Progenitor cell of endocrine pancreas (in vitro differentiated cells): ENCODE data around the gene HLCS. TPM values are rescaled to one million over a fixed set of nuclear protein-coding genes. Genes with fewer than 3 reads are reported as not detected.

Experiments
- DNase-seq: peaks from one replicate; pipeline ENCODE4 v3.0.0; 2021; ENCODE audit warnings: low spot score; ENCODE audit not compliant: unreplicated experiment
- H3K27ac Mint-ChIP-seq: 2 replicates; pipeline ENCODE4 v1.8.0; 2021; ENCODE audit warnings: mild to moderate bottlenecking, moderate library complexity, mixed read lengths
- H3K27me3 Mint-ChIP-seq: 2 replicates; pipeline ENCODE4 v1.8.0; 2021; ENCODE audit warnings: mixed read lengths
- H3K36me3 Mint-ChIP-seq: 2 replicates; pipeline ENCODE4 v1.8.0; 2022; ENCODE audit warnings: mixed read lengths; ENCODE audit not compliant: insufficient read depth
- H3K4me1 Mint-ChIP-seq: 2 replicates; pipeline ENCODE4 v1.8.0; 2021; ENCODE audit warnings: low read depth, mixed read lengths
- H3K4me3 Mint-ChIP-seq: 2 replicates; pipeline ENCODE4 v1.8.0; 2021; ENCODE audit warnings: low read depth, mild to moderate bottlenecking, moderate library complexity, mixed read lengths
- H3K9me3 Mint-ChIP-seq: 2 replicates; pipeline ENCODE4 v1.8.0; 2021; ENCODE audit warnings: low read depth, mixed read lengths
- CTCF ChIP-seq: fragments of 200-600 bp; sonication (generic); IDR thresholded peaks from one replicate; pipeline ENCODE4 v1.5.0; 2021; ENCODE audit warnings: antibody characterized with exemption, mild to moderate bottlenecking; ENCODE audit not compliant: unreplicated experiment
- total RNA-seq: library from RNA; stranded (reverse); gene quantifications from 2 replicates; pipeline ENCODE4 v1.2.1, GENCODE V29; 2021

The HLCS gene
- total RNA-seq, 1 donor from 2014 or later: 34.3 TPM

- no peak for DNase-seq
- no peaks in the 10 kb centered on the region for H3K9me3 Mint-ChIP-seq
- TF ChIP-seq CTCF: no peak
- H3K36me3 Mint-ChIP-seq: no peaks in the 10 kb centered on the region
- peaks cover 5% of the 10 kb centered on the region for H3K4me1 Mint-ChIP-seq
- peaks cover 63% of the 10 kb centered on the region for H3K27me3 Mint-ChIP-seq
- no peak overlapping the region for H3K27ac Mint-ChIP-seq
- H3K4me3 Mint-ChIP-seq: no peak overlapping the region
Observed at GRCh38 chr21:36727866-36728265, 238.6 kb downstream of the HLCS start.

- Mint-ChIP-seq H3K4me3 (no peak overlapping the region), H3K9me3 (no peaks in the 10 kb centered on the region), H3K27ac (no peak overlapping the region), H3K4me1 (peaks cover 5% of the 10 kb centered on the region), H3K27me3 (peaks cover 62% of the 10 kb centered on the region), H3K36me3 (no peaks in the 10 kb centered on the region)
- no peak for DNase-seq
- TF ChIP-seq CTCF: no peak
Observed at GRCh38 chr21:36725793-36726386, 240.6 kb downstream of the HLCS start.

GRCh38 chr21:36724660-36725059, 241.8 kb downstream of the HLCS start:
- Mint-ChIP-seq H3K27me3 (peaks cover 60% of the 10 kb centered on the region), H3K4me1 (no peaks in the 10 kb centered on the region), H3K36me3 (no peaks in the 10 kb centered on the region), H3K4me3 (no peak overlapping the region), H3K27ac (no peak overlapping the region), H3K9me3 (no peaks in the 10 kb centered on the region)
- TF ChIP-seq CTCF: no peak
- no peak for DNase-seq

GRCh38 chr21:36723371-36723881, 243.0 kb downstream of the HLCS start:
- TF ChIP-seq CTCF: no peak
- H3K36me3 Mint-ChIP-seq: no peaks in the 10 kb centered on the region
- H3K27ac Mint-ChIP-seq: no peak overlapping the region
- no peaks in the 10 kb centered on the region for H3K4me1 Mint-ChIP-seq
- H3K4me3 Mint-ChIP-seq: no peak overlapping the region
- no peaks in the 10 kb centered on the region for H3K9me3 Mint-ChIP-seq
- DNase-seq: no peak
- peaks cover 57% of the 10 kb centered on the region for H3K27me3 Mint-ChIP-seq

- H3K4me3 Mint-ChIP-seq: no peak overlapping the region
- H3K27ac Mint-ChIP-seq: no peak overlapping the region
- no peak for TF ChIP-seq CTCF
- DNase-seq: no peak
- no peaks in the 10 kb centered on the region for H3K4me1 Mint-ChIP-seq
- H3K36me3 Mint-ChIP-seq: no peaks in the 10 kb centered on the region
- H3K9me3 Mint-ChIP-seq: no peaks in the 10 kb centered on the region
- H3K27me3 Mint-ChIP-seq: peaks cover 57% of the 10 kb centered on the region
Observed at GRCh38 chr21:36722370-36723368, 243.8 kb downstream of the HLCS start.
